ENCODE results near the gene LDB3.

LDB3 gene

GRCh38 chr10:86699541-86699940, 31.2 kb downstream of the LDB3 start:
- Histone ChIP-seq H3F3A (ENCODE audit: insufficient read depth, low read length) (no peaks in the 10 kb centered on the region), H3K4me2 (ENCODE audit: low read depth, low read length) (no peak overlapping the region), H3K27ac (ENCODE audit: low read length) (no peak overlapping the region), H3K4me3 (ENCODE audit: low read length) (no peak overlapping the region), H2AFZ (ENCODE audit: low read length) (no peak overlapping the region), H3K9ac (ENCODE audit: low read length) (no peak overlapping the region), H4K20me1 (ENCODE audit: insufficient read depth, low read length) (no peaks in the 10 kb centered on the region), H3K4me1 (ENCODE audit: low read length) (no peaks in the 10 kb centered on the region), H3K9me2 (replicated peaks; ENCODE audit: insufficient read depth, low read length) (no peaks in the 10 kb centered on the region), H3K79me2 (ENCODE audit: low read length) (no peaks in the 10 kb centered on the region), H3K9me3 (replicated peaks; ENCODE audit: insufficient read depth, low read length) (no peaks in the 10 kb centered on the region), H3K36me3 (replicated peaks; ENCODE audit: insufficient read depth, low read length) (no peaks in the 10 kb centered on the region), H3K27me3 (replicated peaks; ENCODE audit: insufficient read depth, low read length) (no peaks in the 10 kb centered on the region)
- no peak for TF ChIP-seq EZH2phosphoT487 (IDR thresholded peaks at IDR 0.05; ENCODE audit: low read length)
- no peak for TF ChIP-seq EZH2 (optimal IDR thresholded peaks at IDR 0.05; ENCODE audit: low read depth, low read length)
- no peak for TF ChIP-seq CTCF (IDR thresholded peaks at IDR 0.05; ENCODE audit: low read length)
- no peak for DNase-seq

GRCh38 chr10:86699991-86700840, 31.9 kb downstream of the LDB3 start:
- no peak for DNase-seq

GRCh38 chr10:86700851-86701617, 32.7 kb downstream of the LDB3 start:
- no peaks in the 10 kb centered on the region for H3K36me3 ChIP-seq (replicated peaks; ENCODE audit: insufficient read depth, low read length)
- no peaks in the 10 kb centered on the region for H4K20me1 ChIP-seq (ENCODE audit: insufficient read depth, low read length)
- H3K9ac ChIP-seq (ENCODE audit: low read length): no peak overlapping the region
- H3K4me2 ChIP-seq (ENCODE audit: low read depth, low read length): no peak overlapping the region
- H3K27ac ChIP-seq (ENCODE audit: low read length): no peak overlapping the region
- TF ChIP-seq CTCF (IDR thresholded peaks at IDR 0.05; ENCODE audit: low read length) (no peak), EZH2phosphoT487 (IDR thresholded peaks at IDR 0.05; ENCODE audit: low read length) (no peak), EZH2 (optimal IDR thresholded peaks at IDR 0.05; ENCODE audit: low read depth, low read length) (no peak)
- DNase-seq: no peak
- no peaks in the 10 kb centered on the region for H3K79me2 ChIP-seq (ENCODE audit: low read length)
- no peak overlapping the region for H2AFZ ChIP-seq (ENCODE audit: low read length)
- H3K4me1 ChIP-seq (ENCODE audit: low read length): no peaks in the 10 kb centered on the region
- H3K9me2 ChIP-seq (replicated peaks; ENCODE audit: insufficient read depth, low read length): no peaks in the 10 kb centered on the region
- H3F3A ChIP-seq (ENCODE audit: insufficient read depth, low read length): no peaks in the 10 kb centered on the region
- no peaks in the 10 kb centered on the region for H3K27me3 ChIP-seq (replicated peaks; ENCODE audit: insufficient read depth, low read length)
- no peaks in the 10 kb centered on the region for H3K9me3 ChIP-seq (replicated peaks; ENCODE audit: insufficient read depth, low read length)
- H3K4me3 ChIP-seq (ENCODE audit: low read length): no peak overlapping the region

More at GRCh38 chr10:86699991-86700840, 31.9 kb downstream of the LDB3 start:
- Histone ChIP-seq H3K9me2 (replicated peaks; ENCODE audit: insufficient read depth, low read length) (no peaks in the 10 kb centered on the region), H3K4me3 (ENCODE audit: low read length) (no peak overlapping the region), H3K36me3 (replicated peaks; ENCODE audit: insufficient read depth, low read length) (no peaks in the 10 kb centered on the region), H3F3A (ENCODE audit: insufficient read depth, low read length) (no peaks in the 10 kb centered on the region), H2AFZ (ENCODE audit: low read length) (no peak overlapping the region), H3K79me2 (ENCODE audit: low read length) (no peaks in the 10 kb centered on the region), H3K4me2 (ENCODE audit: low read depth, low read length) (no peak overlapping the region), H4K20me1 (ENCODE audit: insufficient read depth, low read length) (no peaks in the 10 kb centered on the region), H3K9ac (ENCODE audit: low read length) (no peak overlapping the region), H3K27me3 (replicated peaks; ENCODE audit: insufficient read depth, low read length) (no peaks in the 10 kb centered on the region), H3K4me1 (ENCODE audit: low read length) (no peaks in the 10 kb centered on the region), H3K27ac (ENCODE audit: low read length) (no peak overlapping the region), H3K9me3 (replicated peaks; ENCODE audit: insufficient read depth, low read length) (no peaks in the 10 kb centered on the region)
- TF ChIP-seq CTCF (IDR thresholded peaks at IDR 0.05; ENCODE audit: low read length) (no peak), EZH2phosphoT487 (IDR thresholded peaks at IDR 0.05; ENCODE audit: low read length) (no peak), EZH2 (optimal IDR thresholded peaks at IDR 0.05; ENCODE audit: low read depth, low read length) (no peak)
